Esophagus muscularis mucosa (tissue), 4 donors: ENCODE data around the gene AGPAT4.
"Not testable (repeated sequence)": the region's sequence is repeated elsewhere in the genome, so short reads cannot be mapped to it uniquely, and the experiment has no call there.

ENCODE experiments used
- CTCF ChIP-seq, 3 experiments: fragments of 200-600 bp in 2 of 3; fragments of 450-650 bp in 1 of 3; sonication (generic) in 2 of 3; IDR thresholded peaks; one replicate each; pipeline ENCODE4 v1.5.1; 2017 to 2019; ENCODE audit warnings: antibody characterized with exemption in 3 of 3, mild to moderate bottlenecking in 2 of 3, moderate library complexity in 1 of 3
- EP300 ChIP-seq: sonication (generic); formaldehyde crosslinking; IDR thresholded peaks from one replicate; pipeline ENCODE4 v1.6.1; 2017; ENCODE audit warnings: antibody characterized with exemption
- POLR2A ChIP-seq: fragments of 450-650 bp; IDR thresholded peaks from one replicate; pipeline ENCODE4 v1.6.1; 2017; ENCODE audit warnings: antibody characterized with exemption, moderate library complexity, mild to moderate bottlenecking, low read depth
- POLR2AphosphoS5 ChIP-seq, 2 donors: sonication (generic); formaldehyde crosslinking; IDR thresholded peaks; one replicate each; pipeline ENCODE4 v1.6.1; 2017; ENCODE audit warnings: antibody characterized with exemption in 2 of 2

DNA sequence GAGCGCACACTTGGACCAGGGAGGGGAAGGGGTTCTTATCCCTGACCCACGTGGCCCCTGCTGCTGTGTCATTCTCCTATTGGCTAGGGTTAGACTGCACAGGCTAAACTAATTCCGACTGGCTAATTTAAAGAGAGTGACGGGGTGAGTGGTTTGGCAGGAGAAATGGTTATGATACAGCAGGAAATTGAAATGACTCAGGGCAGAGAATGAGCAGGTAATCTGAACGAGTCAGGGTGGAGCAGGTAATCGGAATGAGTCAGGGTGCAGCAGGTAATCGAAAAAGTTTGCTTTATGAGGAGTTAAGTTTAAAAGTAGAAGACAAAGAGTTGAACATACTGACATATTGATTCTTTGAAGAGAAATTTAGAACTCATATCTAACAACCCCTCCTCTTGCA, 35.9 kb upstream of the AGPAT4 start:
- not testable (repeated sequence) for TF ChIP-seq CTCF (IDR thresholded peaks at IDR 0.05); POLR2AphosphoS5 (IDR thresholded peaks at IDR 0.05); EP300; POLR2A
